Stomach (tissue), 4 donors: Measurements from ENCODE around the gene MYL7.

Source experiments
- CTCF ChIP-seq, 7 experiments: fragments of 450-650 bp in 4 of 7; fragments of 200-600 bp in 3 of 7; sonication (generic) in 3 of 7; IDR thresholded peaks; one replicate each; pipeline ENCODE4 v1.5.1; 2016 to 2019; ENCODE audit warnings: antibody characterized with exemption in 7 of 7, control low read depth in 2 of 7, mild to moderate bottlenecking in 1 of 7
- EP300 ChIP-seq: sonication (generic); formaldehyde crosslinking; IDR thresholded peaks from one replicate; pipeline ENCODE4 v1.6.1; 2017; ENCODE audit warnings: antibody characterized with exemption
- POLR2A ChIP-seq, 4 donors: fragments of 450-650 bp; IDR thresholded peaks; one replicate each; pipeline ENCODE4 v1.6.1; 2016; ENCODE audit warnings: antibody characterized with exemption in 4 of 4, control low read depth in 2 of 4, mild to moderate bottlenecking in 1 of 4, moderate library complexity in 1 of 4

DNA sequence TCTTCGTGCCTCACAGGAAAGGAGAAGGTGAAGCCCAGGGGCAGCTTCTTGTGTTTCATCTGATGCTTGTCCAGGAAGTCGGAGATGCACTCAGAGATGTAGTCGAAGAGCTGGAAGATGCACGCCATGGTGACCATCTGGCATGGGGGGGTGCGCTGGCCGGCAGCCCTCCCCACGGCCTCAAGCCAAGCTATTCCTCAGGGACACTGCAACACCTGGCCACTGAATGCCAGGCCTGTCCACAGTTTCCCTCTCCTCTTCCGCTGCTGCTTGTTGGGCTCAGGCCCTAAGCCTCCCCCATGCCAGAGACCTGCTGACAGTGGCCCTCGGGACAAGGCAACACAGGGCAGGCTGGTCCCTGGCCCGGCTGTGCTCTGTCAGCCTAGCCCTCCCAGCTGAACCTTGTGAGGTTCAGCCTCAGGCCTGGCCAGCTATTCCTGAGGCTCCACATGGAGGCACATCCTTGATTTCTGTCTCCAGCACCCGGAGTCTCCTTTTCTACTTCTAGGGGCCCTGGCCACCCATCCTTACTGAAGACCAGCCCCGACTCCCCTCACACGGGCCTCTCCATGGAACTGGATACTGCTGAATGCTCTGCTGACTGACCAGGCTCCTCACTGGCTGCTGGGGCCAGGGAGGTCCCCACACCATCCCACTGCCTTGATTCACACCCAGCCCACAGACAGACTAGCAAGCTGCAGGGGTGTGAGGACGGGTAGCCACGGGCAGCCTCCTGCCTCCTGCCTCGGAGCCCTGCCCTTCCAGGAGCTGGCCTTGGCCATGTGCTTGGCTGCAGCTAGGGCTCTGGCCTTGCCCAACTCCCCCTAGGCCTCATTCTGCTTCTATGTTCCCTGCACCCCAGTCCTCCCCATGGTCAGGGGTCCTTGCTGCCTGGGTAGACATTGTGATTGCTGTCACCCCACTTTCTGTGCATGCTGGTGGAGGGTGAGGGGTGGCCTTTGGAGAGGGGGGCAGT lies 10.1 kb upstream of the MYL7 start:
- TF ChIP-seq POLR2A (IDR thresholded peaks at IDR 0.05) (no peak), CTCF (IDR thresholded peaks at IDR 0.05) (no peak), EP300 (no peak)
